Parathyroid adenoma (tissue), 2 donors: ENCODE data around the gene CECR2.

Experiments used
- H2AFZ ChIP-seq: fragments of 300-600 bp; sonication (generic); one replicate; pipeline ENCODE4 v1.7.0; 2017; ENCODE audit warnings: antibody characterized with exemption, mild to moderate bottlenecking
- H3K27ac ChIP-seq: fragments of 300-600 bp; sonication (generic); one replicate; pipeline ENCODE4 v1.7.0; 2017
- H3K27me3 ChIP-seq: fragments of 300-600 bp; sonication (generic); one replicate; pipeline ENCODE4 v1.7.0; 2017; ENCODE audit warnings: low read length; ENCODE audit not compliant: control insufficient read depth, insufficient read depth
- H3K36me3 ChIP-seq: fragments of 300-600 bp; sonication (generic); one replicate; pipeline ENCODE4 v1.7.0; 2017; ENCODE audit warnings: low read length; ENCODE audit not compliant: control insufficient read depth, insufficient read depth
- H3K4me1 ChIP-seq: fragments of 300-600 bp; sonication (generic); one replicate; pipeline ENCODE4 v1.7.0; 2017; ENCODE audit warnings: control low read depth
- H3K4me2 ChIP-seq: fragments of 300-600 bp; sonication (generic); one replicate; pipeline ENCODE4 v1.7.0; 2017; ENCODE audit warnings: low read length
- H3K4me3 ChIP-seq: fragments of 300-600 bp; sonication (generic); one replicate; pipeline ENCODE4 v1.7.0; 2017; ENCODE audit warnings: low read depth, low read length
- H3K79me2 ChIP-seq: fragments of 300-600 bp; sonication (generic); one replicate; pipeline ENCODE4 v1.7.0; 2017; ENCODE audit warnings: control low read depth
- H3K9ac ChIP-seq: fragments of 300-600 bp; sonication (generic); one replicate; pipeline ENCODE4 v1.7.0; 2017; ENCODE audit warnings: mild to moderate bottlenecking
- H3K9me3 ChIP-seq: fragments of 300-600 bp; sonication (generic); one replicate; pipeline ENCODE4 v1.7.0; 2017; ENCODE audit warnings: low read length; ENCODE audit not compliant: control insufficient read depth
- TF ChIP-seq, protein P1 (sequence below): fragments of 300-600 bp; sonication (generic); IDR thresholded peaks from one replicate; pipeline ENCODE4 v1.7.0; 2017; ENCODE audit warnings: antibody characterized with exemption, mild to moderate bottlenecking
- donor health status: primary hyperparathyroidism.

CECR2 gene

DNA sequence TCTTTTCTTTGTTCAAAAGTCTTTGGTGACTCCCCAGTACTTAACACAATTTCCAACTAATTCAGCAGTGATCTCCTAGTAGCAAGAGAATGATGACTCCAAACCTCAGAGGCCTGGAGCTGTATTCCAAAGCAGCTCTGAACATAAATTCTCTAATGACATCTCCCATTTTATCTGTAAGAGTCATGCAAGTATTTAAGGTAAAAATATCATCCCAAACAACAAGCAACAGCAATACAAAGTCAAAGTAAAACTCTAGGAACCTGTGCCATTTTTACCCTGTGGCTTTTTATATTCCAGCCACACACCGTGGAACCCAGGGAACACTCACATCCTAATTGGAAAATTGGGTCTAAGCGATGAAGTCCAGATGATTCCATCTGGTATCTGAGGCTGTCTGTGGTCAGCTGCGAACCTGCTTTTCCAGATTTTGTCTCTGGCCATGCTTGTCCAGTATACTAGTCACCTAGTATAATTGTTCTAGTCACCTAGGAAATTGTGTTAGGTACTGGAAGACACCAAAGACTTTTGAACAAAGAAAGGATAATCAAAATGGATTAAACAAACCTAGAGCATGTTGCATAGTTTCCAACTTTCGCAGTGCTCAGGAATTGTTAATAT is 101.7 kb downstream of the CECR2 start:
- no peaks in the 10 kb centered on the region for H3K27me3 ChIP-seq
- no peaks in the 10 kb centered on the region for H3K36me3 ChIP-seq
- TF ChIP-seq, protein P1, sequence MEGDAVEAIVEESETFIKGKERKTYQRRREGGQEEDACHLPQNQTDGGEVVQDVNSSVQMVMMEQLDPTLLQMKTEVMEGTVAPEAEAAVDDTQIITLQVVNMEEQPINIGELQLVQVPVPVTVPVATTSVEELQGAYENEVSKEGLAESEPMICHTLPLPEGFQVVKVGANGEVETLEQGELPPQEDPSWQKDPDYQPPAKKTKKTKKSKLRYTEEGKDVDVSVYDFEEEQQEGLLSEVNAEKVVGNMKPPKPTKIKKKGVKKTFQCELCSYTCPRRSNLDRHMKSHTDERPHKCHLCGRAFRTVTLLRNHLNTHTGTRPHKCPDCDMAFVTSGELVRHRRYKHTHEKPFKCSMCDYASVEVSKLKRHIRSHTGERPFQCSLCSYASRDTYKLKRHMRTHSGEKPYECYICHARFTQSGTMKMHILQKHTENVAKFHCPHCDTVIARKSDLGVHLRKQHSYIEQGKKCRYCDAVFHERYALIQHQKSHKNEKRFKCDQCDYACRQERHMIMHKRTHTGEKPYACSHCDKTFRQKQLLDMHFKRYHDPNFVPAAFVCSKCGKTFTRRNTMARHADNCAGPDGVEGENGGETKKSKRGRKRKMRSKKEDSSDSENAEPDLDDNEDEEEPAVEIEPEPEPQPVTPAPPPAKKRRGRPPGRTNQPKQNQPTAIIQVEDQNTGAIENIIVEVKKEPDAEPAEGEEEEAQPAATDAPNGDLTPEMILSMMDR: no peak
- H3K79me2 ChIP-seq: no peaks in the 10 kb centered on the region
- no peak overlapping the region for H3K27ac ChIP-seq
- H3K4me1 ChIP-seq: no peaks in the 10 kb centered on the region
- no peak overlapping the region for H3K4me2 ChIP-seq
- no peaks in the 10 kb centered on the region for H3K9me3 ChIP-seq
- H2AFZ ChIP-seq: no peak overlapping the region
- no peak overlapping the region for H3K4me3 ChIP-seq
- no peak overlapping the region for H3K9ac ChIP-seq

DNA sequence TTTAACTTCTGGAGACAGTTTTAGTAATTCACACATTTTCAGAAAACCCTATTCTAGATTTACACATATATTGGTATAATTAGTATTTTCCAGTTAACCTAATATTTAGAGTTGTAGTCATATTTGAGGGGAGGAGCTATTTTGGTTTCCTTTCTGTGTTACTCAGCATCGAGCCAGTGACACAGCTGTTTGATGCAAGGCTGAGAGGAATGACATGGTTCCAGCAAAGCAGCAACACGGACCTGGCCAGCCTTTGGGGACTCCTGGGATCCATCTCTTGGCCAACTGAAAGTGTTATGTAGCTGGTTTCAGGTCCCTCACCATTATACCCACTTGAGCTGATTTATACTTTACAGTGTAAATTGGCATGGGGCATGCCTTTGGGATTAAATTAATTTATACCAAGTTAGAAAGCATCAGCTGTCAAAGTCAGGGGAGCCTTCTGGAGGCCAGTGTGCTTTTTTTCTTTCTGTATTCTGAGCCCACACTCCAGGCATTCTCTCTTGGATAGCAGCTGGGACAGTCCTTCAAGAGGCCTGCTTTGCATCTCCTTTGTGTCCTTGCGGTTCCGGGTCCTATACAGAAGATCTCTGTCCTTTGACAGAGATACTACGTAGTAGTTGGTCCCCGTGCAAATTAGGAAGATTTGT is 102.8 kb downstream of the CECR2 start:
- Histone ChIP-seq H2AFZ (no peak overlapping the region), H3K4me3 (no peak overlapping the region), H3K4me2 (no peak overlapping the region), H3K4me1 (no peaks in the 10 kb centered on the region), H3K9me3 (no peaks in the 10 kb centered on the region), H3K36me3 (no peaks in the 10 kb centered on the region), H3K27ac (no peak overlapping the region), H3K9ac (no peak overlapping the region), H3K27me3 (no peaks in the 10 kb centered on the region), H3K79me2 (no peaks in the 10 kb centered on the region)
- TF ChIP-seq, protein P1: no peak

DNA sequence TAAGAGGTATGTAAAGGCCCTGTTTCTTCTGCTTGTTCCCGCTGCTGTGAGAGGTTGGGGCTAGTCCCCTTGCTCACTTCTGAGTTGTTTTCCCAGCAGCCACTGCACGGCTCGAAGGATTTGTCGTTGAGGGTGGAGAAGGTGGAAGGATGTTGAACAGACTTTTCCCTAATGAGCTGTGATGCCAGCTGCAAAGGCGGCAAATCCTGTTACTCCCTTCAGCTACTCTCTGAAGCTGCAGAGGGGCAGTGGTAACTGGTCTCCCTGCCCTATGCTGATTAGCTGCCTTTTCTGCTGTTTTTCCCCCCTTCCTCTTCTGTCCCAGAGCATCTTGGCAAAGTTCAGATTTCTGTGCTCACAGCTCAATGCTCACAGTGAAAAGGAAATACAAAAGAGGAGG is 103.7 kb downstream of the CECR2 start:
- H3K9me3 ChIP-seq: no peaks in the 10 kb centered on the region
- H3K4me3 ChIP-seq: no peak overlapping the region
- H3K4me1 ChIP-seq: no peaks in the 10 kb centered on the region
- TF ChIP-seq, protein P1: no peak
- no peak overlapping the region for H3K4me2 ChIP-seq
- H3K79me2 ChIP-seq: no peaks in the 10 kb centered on the region
- no peak overlapping the region for H3K27ac ChIP-seq
- H3K36me3 ChIP-seq: no peaks in the 10 kb centered on the region
- no peak overlapping the region for H2AFZ ChIP-seq
- H3K27me3 ChIP-seq: no peaks in the 10 kb centered on the region
- no peak overlapping the region for H3K9ac ChIP-seq

DNA sequence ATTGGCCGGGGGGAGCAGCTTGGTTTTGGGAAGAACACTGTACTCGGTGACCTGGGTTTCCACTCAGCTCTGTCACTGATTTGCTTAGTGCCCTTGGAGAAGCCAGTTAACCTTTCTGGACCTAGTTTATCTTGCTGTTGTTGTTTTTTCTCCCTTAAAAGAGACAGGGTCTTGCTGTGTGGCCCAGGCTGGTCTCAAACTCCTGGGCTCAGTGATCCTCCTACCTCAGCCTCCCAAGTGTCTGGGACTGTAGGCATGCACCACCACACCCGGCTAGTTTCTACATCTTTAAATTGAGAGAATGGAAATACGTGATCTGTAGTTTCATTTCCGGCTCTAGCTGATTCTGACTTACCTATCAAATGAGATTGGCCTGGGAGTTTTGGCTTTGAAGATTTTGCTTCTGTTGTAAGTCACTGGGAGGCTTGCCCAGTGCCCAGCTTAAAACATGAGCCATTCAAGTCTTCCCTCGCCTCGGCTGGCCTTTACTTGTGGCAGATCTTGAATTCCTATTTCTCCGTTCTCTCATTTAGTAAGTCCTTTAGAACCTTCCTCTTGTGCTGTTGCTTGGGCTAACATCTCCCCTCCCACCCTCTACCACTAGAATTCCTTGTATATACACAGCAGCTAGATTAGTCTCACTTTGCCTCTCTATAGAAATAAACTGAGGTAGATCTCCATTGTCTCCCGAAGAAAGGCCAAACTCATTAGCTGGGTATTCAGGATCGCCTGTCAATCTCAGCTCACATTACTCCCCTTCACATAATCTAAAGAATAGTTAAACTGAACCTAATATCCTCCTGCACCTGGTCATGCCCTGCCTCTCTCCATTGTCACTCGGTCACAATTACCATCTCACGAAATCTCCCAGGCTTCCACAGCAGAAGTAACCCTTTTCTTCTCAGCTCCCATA is 106.3 kb downstream of the CECR2 start:
- H3K4me1 ChIP-seq: no peaks in the 10 kb centered on the region
- no peak overlapping the region for H3K9ac ChIP-seq
- no peaks in the 10 kb centered on the region for H3K36me3 ChIP-seq
- TF ChIP-seq, protein P1: no peak
- no peaks in the 10 kb centered on the region for H3K79me2 ChIP-seq
- H3K4me3 ChIP-seq: no peak overlapping the region
- H3K4me2 ChIP-seq: no peak overlapping the region
- no peaks in the 10 kb centered on the region for H3K9me3 ChIP-seq
- H2AFZ ChIP-seq: no peak overlapping the region
- H3K27me3 ChIP-seq: no peaks in the 10 kb centered on the region
- no peak overlapping the region for H3K27ac ChIP-seq
